MCF 10A (cell line): ENCODE measurements around the gene SHROOM3. TPM values are rescaled to one million over a fixed set of nuclear protein-coding genes. Genes with fewer than 3 reads are reported as not detected.

Experiments used
- Bru-seq: library from RNA; stranded (reverse); fragments of 400-500 nt; gene quantifications from one replicate; lab custom pipeline; 2021; lab: Mats Ljungman, UMichigan
- BruChase-seq, 2 experiments: library from RNA; stranded (reverse); fragments of 400-500 nt; gene quantifications; one replicate each; lab custom pipeline; 2021; lab: Mats Ljungman, UMichigan
- BruUV-seq: library from RNA; stranded (reverse); fragments of 400-500 nt; replicated peaks from 2 replicates; lab custom pipeline; 2021; lab: Mats Ljungman, UMichigan
- CTCF ChIA-PET: fragments of 300-600 bp; sonication (Branson Sonifier 250); formaldehyde crosslinking; extraction: SDS; loops from one replicate; lab custom pipeline; 2021; ENCODE audit warnings: antibody characterized with exemption, inconsistent platforms; lab: Yijun Ruan, JAX
- POLR2A ChIA-PET: fragments of 300-600, 350-650 bp; sonication (Branson Sonifier 250); formaldehyde crosslinking; extraction: SDS; loops from one replicate; lab custom pipeline; 2020; ENCODE audit warnings: antibody characterized with exemption, inconsistent platforms; lab: Yijun Ruan, JAX
- DNase-seq: peaks from one replicate; pipeline ENCODE4 v3.0.0-alpha.2; 2018; ENCODE audit not compliant: unreplicated experiment
- H3K27ac Mint-ChIP-seq: one replicate; pipeline ENCODE4 v1.8.0; 2022; ENCODE audit warnings: mild to moderate bottlenecking, low read depth, mixed read lengths; ENCODE audit not compliant: unreplicated experiment
- H3K27me3 Mint-ChIP-seq: one replicate; pipeline ENCODE4 v1.8.0; 2022; ENCODE audit warnings: mixed read lengths; ENCODE audit not compliant: insufficient read depth, unreplicated experiment
- H3K36me3 Mint-ChIP-seq: one replicate; pipeline ENCODE4 v1.8.0; 2022; ENCODE audit warnings: mild to moderate bottlenecking, moderate library complexity, mixed read lengths; ENCODE audit not compliant: insufficient read depth, unreplicated experiment
- H3K4me1 Mint-ChIP-seq: one replicate; pipeline ENCODE4 v1.8.0; 2022; ENCODE audit warnings: mixed read lengths; ENCODE audit not compliant: insufficient read depth, unreplicated experiment
- H3K4me3 Mint-ChIP-seq: one replicate; pipeline ENCODE4 v1.8.0; 2022; ENCODE audit warnings: mild to moderate bottlenecking, moderate library complexity, mixed read lengths; ENCODE audit not compliant: unreplicated experiment
- H3K9me3 Mint-ChIP-seq: one replicate; pipeline ENCODE4 v1.8.0; 2022; ENCODE audit warnings: mixed read lengths; ENCODE audit not compliant: unreplicated experiment
- CTCF ChIP-seq: fragments of 200-600 bp; IDR thresholded peaks from one replicate; pipeline ENCODE4 v1.8.0; 2022; ENCODE audit warnings: antibody characterized with exemption, mild to moderate bottlenecking; ENCODE audit not compliant: unreplicated experiment
- intact Hi-C: fragments of 100-400 bp; cut with micrococcal nuclease; formaldehyde crosslinking; loops from 2 replicates; pipeline ENCODE4 v1.14.1; 2022
- long read RNA-seq: library from polyadenylated mRNA; stranded (forward); transcript quantifications from one replicate; pipeline ENCODE4 v2.0.0, GENCODE V29; 2022
- total RNA-seq: library from RNA; stranded (reverse); gene quantifications from 2 replicates; pipeline ENCODE4 v1.2.3, GENCODE V29; 2022

Gene SHROOM3
- 15.7 and 20.7 TPM in 2 replicates for total RNA-seq
- percentile 52 among the genes with signal in this experiment for Bru-seq, nascent RNA
- percentile 42 among the genes with signal in this experiment for BruChase-seq, experiment 1, labeled RNA remaining after a 6-hour chase
- BruChase-seq, experiment 2, labeled RNA remaining after a 2-hour chase: percentile 42 among the genes with signal in this experiment
- long read RNA-seq, partial matches to known transcripts: 18 of 29 reads
- long read RNA-seq, other reads (novel, unspliced or antisense): 10 of 29 reads

- peaks cover 21% of the 10 kb centered on the region for H3K4me1 Mint-ChIP-seq
- no peak for TF ChIP-seq CTCF
- BruUV-seq: no TSS peak
- H3K4me3 Mint-ChIP-seq: peak within 1 kb of the TSS; percentile 65
- ChIA-PET POLR2A (interaction anchor here (0.7 to 8.4 kb wide), 27 partner anchors 10 to 722 kb away, joined by 3 to 76 read pairs (median 4); partner anchors contain the start of genes CCNG2, NUP54, SCARB2 and SEPTIN11), CTCF (interaction anchor here (0.6 to 9.9 kb wide), 11 partner anchors 12 to 325 kb away, joined by 3 to 294 read pairs (median 3); no protein-coding TSS in a partner anchor)
- no peaks in the 10 kb centered on the region for H3K9me3 Mint-ChIP-seq
- peak; percentile 71 for DNase-seq
- H3K27ac Mint-ChIP-seq: peak within 1 kb of the TSS; percentile 44
- no peaks in the 10 kb centered on the region for H3K36me3 Mint-ChIP-seq
- no peaks in the 10 kb centered on the region for H3K27me3 Mint-ChIP-seq
- intact Hi-C loops: loop anchor here (5.0 to 10.0 kb wide), 2 partner anchors 312 to 610 kb away; no protein-coding TSS in a partner anchor
These were observed at the start of gene SHROOM3 for GRCh38 chr4:76434901-76435527. TSS of gene SHROOM3 (plus strand) at chr4:76435229. CDS start at chr4:76436053, 824 bp downstream.

- BruUV-seq: no TSS peak
- peaks cover 14% of the 10 kb centered on the region for H3K4me1 Mint-ChIP-seq
- no peaks in the 10 kb centered on the region for H3K27me3 Mint-ChIP-seq
- intact Hi-C loops: no loop called here
- H3K36me3 Mint-ChIP-seq: no peaks in the 10 kb centered on the region
- ChIA-PET CTCF (interaction anchor here (1.7 kb wide), 1 partner anchor 8 kb away, joined by 6 read pairs; no protein-coding TSS in a partner anchor), POLR2A (interaction anchor here (4.1 kb wide), 1 partner anchor 80 kb away, joined by 28 read pairs; the partner anchor contains the start of gene STBD1)
- no peak for TF ChIP-seq CTCF
- peaks cover 35% of the 10 kb centered on the region for H3K9me3 Mint-ChIP-seq
- DNase-seq: no peak
- H3K4me3 Mint-ChIP-seq: no peak overlapping the region
- H3K27ac Mint-ChIP-seq: peak overlapping the region; percentile 77
These were observed 49.1 kb upstream of the SHROOM3 start for GRCh38 chr4:76385974-76386373.

- intact Hi-C loops: no loop called here
- ChIA-PET POLR2A (interaction anchor here (0.9 to 4.1 kb wide), 5 partner anchors 8 to 81 kb away, joined by 3 to 28 read pairs (median 10); partner anchors contain the start of gene STBD1), CTCF (interaction anchor here (0.7 to 3.4 kb wide), 4 partner anchors 9 to 112 kb away, joined by 3 to 23 read pairs (median 4); partner anchors contain the start of gene STBD1)
- peaks cover 43% of the 10 kb centered on the region for H3K9me3 Mint-ChIP-seq
- H3K4me3 Mint-ChIP-seq: no peak overlapping the region
- no peaks in the 10 kb centered on the region for H3K36me3 Mint-ChIP-seq
- no peak for TF ChIP-seq CTCF
- H3K4me1 Mint-ChIP-seq: peaks cover 14% of the 10 kb centered on the region
- peak overlapping the region; percentile 77 for H3K27ac Mint-ChIP-seq
- peak; percentile 84 for DNase-seq
- no TSS peak for BruUV-seq
- no peaks in the 10 kb centered on the region for H3K27me3 Mint-ChIP-seq
These were observed 48.3 kb upstream of the SHROOM3 start for GRCh38 chr4:76386566-76387305.
